Lung microvascular endothelial cell (primary cell): ENCODE data around the gene ASS1. TPM values are rescaled to one million over a fixed set of nuclear protein-coding genes. Genes with fewer than 3 reads are reported as not detected.
A peak's percentile ranks its signal among the peaks of the same experiment; 100 is the strongest.

Experiments
- DNase-seq, 2 donors: peaks; one replicate each; pipeline versions ENCODE4 v3.0.0 to v3.0.0-alpha.2; 2010; ENCODE audit warnings: low read depth in 2 of 2
- total RNA-seq: library from RNA; depleted of rRNA; stranded (reverse); fragments of >200 nt; gene quantifications from 2 replicates; pipeline ENCODE4 v1.2.1, GENCODE V29; 2014

Gene ASS1
- total RNA-seq, 1 donor from 2014 or later, result 3.4 TPM

GRCh38 chr9:130531670-130532069 is 86.9 kb downstream of the ASS1 start:
- DNase-seq, result no peak

- DNase-seq, result no peak
Observed at GRCh38 chr9:130532426-130533080, 87.8 kb downstream of the ASS1 start.

GRCh38 chr9:130535818-130536521 is 91.2 kb downstream of the ASS1 start:
- DNase-seq, result no peak

- DNase-seq, result no peak
Observed at GRCh38 chr9:130536701-130537107, 91.9 kb downstream of the ASS1 start.

GRCh38 chr9:130537346-130538050 is 92.7 kb downstream of the ASS1 start:
- peak; percentile 10 to 65 for DNase-seq

GRCh38 chr9:130539420-130540223 is 94.9 kb downstream of the ASS1 start:
- DNase-seq, result peak in 1 of 2 donors; percentile 61

GRCh38 chr9:130541533-130541932 is 96.8 kb downstream of the ASS1 start:
- no peak for DNase-seq

GRCh38 chr9:130542038-130542437 is 97.3 kb downstream of the ASS1 start:
- no peak for DNase-seq

- DNase-seq, result no peak
Observed at GRCh38 chr9:130542457-130543228, 97.9 kb downstream of the ASS1 start.

GRCh38 chr9:130543368-130543767 is 98.6 kb downstream of the ASS1 start:
- DNase-seq, result no peak

GRCh38 chr9:130543859-130544258 is 99.1 kb downstream of the ASS1 start:
- DNase-seq, result no peak

GRCh38 chr9:130544364-130544763 is 99.6 kb downstream of the ASS1 start:
- no peak for DNase-seq

- no peak for DNase-seq
Observed at GRCh38 chr9:130548103-130548502, 103.3 kb downstream of the ASS1 start.

GRCh38 chr9:130549093-130549735 is 104.5 kb downstream of the ASS1 start:
- no peak for DNase-seq

Other genes starting within 250 kb of the ASS1 start
- gene HMCN2, start 179.2 kb upstream of the ASS1 start, total RNA-seq, result under 0.01 TPM in 1 of 2 replicates, not detected in the other
- 24.4 and 27.8 TPM in 2 replicates for gene FUBP3, start 134.6 kb downstream of the ASS1 start, total RNA-seq
- gene PRDM12, start 219.6 kb downstream of the ASS1 start, total RNA-seq, result not detected in 2 replicates
- gene EXOSC2, start 248.8 kb downstream of the ASS1 start, total RNA-seq, result 17.4 and 19.6 TPM in 2 replicates